CD4-positive, CD25-positive, alpha-beta regulatory T cell (primary cell): ENCODE data around the gene AGBL4. TPM values are rescaled to one million over a fixed set of nuclear protein-coding genes. Genes with fewer than 3 reads are reported as not detected.
A peak's percentile ranks its signal among the peaks of the same experiment; 100 is the strongest.

Experiments used
- ATAC-seq, 2 donors: fragments of 150-1000 bp; cut with Tn5 transposase; one replicate each; pipeline ENCODE4 v1.10.0; 2021; ENCODE audit warnings: low read depth in 2 of 2, moderate number of reproducible peaks in 2 of 2, moderate library complexity in 1 of 2
- DNase-seq, 3 donors: peaks; one replicate each; pipeline versions ENCODE4 v3.0.0 to v3.0.0-alpha.2; 2012 to 2022; ENCODE audit warnings: mixed read lengths in 1 of 3
- H3K27ac ChIP-seq: one replicate; pipeline ENCODE4 v1.7.0; 2013; ENCODE audit warnings: mild to moderate bottlenecking, low read length; ENCODE audit not compliant: insufficient read depth, poor library complexity, severe bottlenecking
- H3K27me3 ChIP-seq: one replicate; pipeline ENCODE4 v1.7.0; 2013; ENCODE audit warnings: low read length; ENCODE audit not compliant: control insufficient read depth, insufficient read depth
- H3K36me3 ChIP-seq: one replicate; pipeline ENCODE4 v1.7.0; 2013; ENCODE audit warnings: mild to moderate bottlenecking, low read length, moderate library complexity; ENCODE audit not compliant: control insufficient read depth, insufficient read depth
- H3K4me1 ChIP-seq: 2 replicates; pipeline ENCODE4 v1.7.0; 2013; ENCODE audit warnings: mild to moderate bottlenecking, low read length; ENCODE audit not compliant: insufficient read depth, control insufficient read depth, poor library complexity, severe bottlenecking
- H3K4me3 ChIP-seq: one replicate; pipeline ENCODE4 v1.7.0; 2013; ENCODE audit warnings: low read depth, mild to moderate bottlenecking, low read length, moderate library complexity
- H3K9me3 ChIP-seq, 2 experiments: 1 replicate in 1 of 2; 2 replicates in 1 of 2; pipeline ENCODE4 v1.7.0; 2013; ENCODE audit warnings: low read length in 2 of 2, mild to moderate bottlenecking in 1 of 2, moderate library complexity in 1 of 2; ENCODE audit not compliant: control insufficient read depth in 2 of 2
- H3K27ac Mint-ChIP-seq, 3 donors: one replicate each; pipeline ENCODE4 v1.8.0; 2020 to 2022; ENCODE audit warnings: mild to moderate bottlenecking in 3 of 3, mixed read lengths in 3 of 3, moderate library complexity in 2 of 3
- H3K27me3 Mint-ChIP-seq: one replicate; pipeline ENCODE4 v1.8.0; 2022; ENCODE audit warnings: mild to moderate bottlenecking, mixed read lengths
- H3K36me3 Mint-ChIP-seq: one replicate; pipeline ENCODE4 v1.8.0; 2020; ENCODE audit warnings: mixed read lengths
- H3K4me1 Mint-ChIP-seq, 4 donors: one replicate each; pipeline ENCODE4 v1.8.0; 2020 to 2022; ENCODE audit warnings: mixed read lengths in 4 of 4, mild to moderate bottlenecking in 1 of 4
- H3K4me3 Mint-ChIP-seq, 4 donors: one replicate each; pipeline ENCODE4 v1.8.0; 2020 to 2022; ENCODE audit warnings: mild to moderate bottlenecking in 4 of 4, mixed read lengths in 4 of 4, moderate library complexity in 3 of 4
- H3K9me3 Mint-ChIP-seq, 7 donors: one replicate each; pipeline ENCODE4 v1.8.0; 2020 to 2022; ENCODE audit warnings: mixed read lengths in 7 of 7, mild to moderate bottlenecking in 3 of 7, moderate library complexity in 2 of 7
- polyA plus RNA-seq, 4 donors: library from polyadenylated mRNA; unstranded; fragments of 300-500 nt; fragmentation: Illumina TruSeq; gene quantifications; one replicate each; pipeline ENCODE4 v1.2.3, GENCODE V29; 2021
- total RNA-seq: library from RNA; stranded (reverse); gene quantifications from one replicate; pipeline ENCODE4 v1.2.3, GENCODE V29; 2022

AGBL4 gene
- total and polyA plus RNA-seq, 5 donors from 2014 or later, result 0.47 TPM; not detected in 4

- peaks cover 0 to 2% (median 0%) of the 10 kb centered on the region in 7 donors for H3K9me3 Mint-ChIP-seq
- no peaks in the 10 kb centered on the region for H3K9me3 ChIP-seq
- H3K36me3 Mint-ChIP-seq, result no peaks in the 10 kb centered on the region
- H3K27ac Mint-ChIP-seq, result peak overlapping the region in 1 of 3 donors; percentile 42
- peaks cover 0 to 7% (median under 1%) of the 10 kb centered on the region in 4 donors for H3K4me1 Mint-ChIP-seq
- no peaks in the 10 kb centered on the region for H3K27me3 Mint-ChIP-seq
- H3K27ac ChIP-seq, result no peak overlapping the region
- no peak overlapping the region for H3K4me3 ChIP-seq
- DNase-seq, result peak in 1 of 3 donors; percentile 18
- no peaks in the 10 kb centered on the region for H3K4me1 ChIP-seq
- no peaks in the 10 kb centered on the region for H3K27me3 ChIP-seq
- no peaks in the 10 kb centered on the region for H3K36me3 ChIP-seq
- H3K4me3 Mint-ChIP-seq, result no peak overlapping the region
- ATAC-seq, result no peak
Measured at GRCh38 chr1:48726557-48727215, 1297.1 kb downstream of the AGBL4 start.

GRCh38 chr1:48726139-48726538 lies 1297.6 kb downstream of the AGBL4 start:
- H3K4me3 Mint-ChIP-seq, result no peak overlapping the region
- H3K4me3 ChIP-seq, result no peak overlapping the region
- peaks cover 0 to 2% (median 0%) of the 10 kb centered on the region in 7 donors for H3K9me3 Mint-ChIP-seq
- H3K27me3 ChIP-seq, result no peaks in the 10 kb centered on the region
- no peak for ATAC-seq
- H3K36me3 Mint-ChIP-seq, result no peaks in the 10 kb centered on the region
- no peaks in the 10 kb centered on the region for H3K9me3 ChIP-seq
- H3K27ac ChIP-seq, result no peak overlapping the region
- H3K4me1 Mint-ChIP-seq, result peaks cover 0 to 7% (median under 1%) of the 10 kb centered on the region in 4 donors
- H3K36me3 ChIP-seq, result no peaks in the 10 kb centered on the region
- no peaks in the 10 kb centered on the region for H3K27me3 Mint-ChIP-seq
- no peak for DNase-seq
- H3K4me1 ChIP-seq, result no peaks in the 10 kb centered on the region
- no peak overlapping the region for H3K27ac Mint-ChIP-seq

DNA sequence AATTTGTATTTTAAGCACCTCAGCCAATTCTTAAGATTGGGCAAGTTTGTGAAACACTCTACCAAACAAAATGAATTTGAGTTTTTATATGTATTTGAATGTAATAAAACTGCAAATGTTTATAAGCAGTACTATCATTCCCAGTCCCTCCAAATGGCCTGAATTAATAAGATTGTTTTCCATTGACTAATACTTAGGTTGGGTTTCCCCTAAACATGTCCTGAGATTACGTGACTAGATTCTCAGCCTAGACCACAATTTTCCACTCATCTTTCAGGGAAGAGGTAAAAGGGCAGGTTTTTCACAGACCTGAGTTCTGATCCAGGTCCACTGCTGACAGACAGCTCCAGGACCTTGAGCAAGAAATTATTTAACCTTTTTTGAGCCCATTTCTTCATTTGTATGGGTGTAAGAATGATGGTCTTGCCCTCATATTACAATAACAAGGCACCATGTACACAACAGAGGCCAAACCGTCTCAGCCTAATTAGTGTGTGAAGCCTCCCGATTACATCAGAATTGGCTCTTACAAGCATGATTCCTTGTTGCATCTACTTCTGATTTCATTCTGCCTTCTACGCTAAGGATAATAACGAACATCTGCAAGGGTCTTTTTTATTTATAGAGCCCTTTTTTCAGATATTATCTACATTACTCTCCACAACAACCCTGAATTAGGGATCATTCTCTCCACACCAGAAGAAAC lies 1298.3 kb downstream of the AGBL4 start:
- no peaks in the 10 kb centered on the region for H3K36me3 Mint-ChIP-seq
- H3K4me3 Mint-ChIP-seq, result no peak overlapping the region
- DNase-seq (no peak), ATAC-seq (no peak)
- H3K27ac Mint-ChIP-seq, result no peak overlapping the region
- H3K27ac ChIP-seq, result no peak overlapping the region
- H3K27me3 Mint-ChIP-seq, result no peaks in the 10 kb centered on the region
- H3K9me3 ChIP-seq, result no peaks in the 10 kb centered on the region
- no peak overlapping the region for H3K4me3 ChIP-seq
- H3K27me3 ChIP-seq, result no peaks in the 10 kb centered on the region
- no peaks in the 10 kb centered on the region for H3K36me3 ChIP-seq
- H3K4me1 Mint-ChIP-seq, result peaks cover 0 to 7% (median under 1%) of the 10 kb centered on the region in 4 donors
- H3K4me1 ChIP-seq, result no peaks in the 10 kb centered on the region
- H3K9me3 Mint-ChIP-seq, result peaks cover 0 to 2% (median 0%) of the 10 kb centered on the region in 7 donors

DNA sequence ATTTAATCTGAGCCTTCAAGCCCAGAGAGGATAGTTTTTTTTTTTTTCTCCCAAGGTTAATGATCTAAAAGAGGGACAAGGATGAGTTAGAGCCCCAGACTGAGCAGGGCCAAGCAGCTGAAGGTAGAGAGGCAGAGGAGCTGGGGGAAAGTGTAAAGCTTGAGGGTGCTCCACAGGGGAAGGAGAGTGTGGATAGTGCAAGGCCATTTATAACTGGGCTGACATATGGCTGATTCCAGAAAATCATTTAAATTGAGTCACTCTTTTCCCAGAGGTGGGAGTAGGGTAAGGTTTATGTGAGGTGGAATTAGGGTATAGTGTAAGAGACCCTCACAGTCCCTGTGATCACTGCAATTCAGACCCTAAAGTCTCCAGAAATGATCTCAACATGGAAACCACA lies 1302.8 kb downstream of the AGBL4 start:
- H3K9me3 Mint-ChIP-seq, result peaks cover 0 to 2% (median 0%) of the 10 kb centered on the region in 7 donors
- peak overlapping the region in 1 of 3 donors; percentile 1 for H3K27ac Mint-ChIP-seq
- H3K36me3 ChIP-seq, result no peaks in the 10 kb centered on the region
- H3K4me3 Mint-ChIP-seq, result no peak overlapping the region
- H3K4me3 ChIP-seq, result no peak overlapping the region
- no peaks in the 10 kb centered on the region for H3K27me3 ChIP-seq
- H3K4me1 ChIP-seq, result no peaks in the 10 kb centered on the region
- no peaks in the 10 kb centered on the region for H3K9me3 ChIP-seq
- DNase-seq, result no peak
- H3K27ac ChIP-seq, result no peak overlapping the region
- H3K36me3 Mint-ChIP-seq, result no peaks in the 10 kb centered on the region
- no peak for ATAC-seq
- no peaks in the 10 kb centered on the region for H3K4me1 Mint-ChIP-seq
- H3K27me3 Mint-ChIP-seq, result no peaks in the 10 kb centered on the region

DNA sequence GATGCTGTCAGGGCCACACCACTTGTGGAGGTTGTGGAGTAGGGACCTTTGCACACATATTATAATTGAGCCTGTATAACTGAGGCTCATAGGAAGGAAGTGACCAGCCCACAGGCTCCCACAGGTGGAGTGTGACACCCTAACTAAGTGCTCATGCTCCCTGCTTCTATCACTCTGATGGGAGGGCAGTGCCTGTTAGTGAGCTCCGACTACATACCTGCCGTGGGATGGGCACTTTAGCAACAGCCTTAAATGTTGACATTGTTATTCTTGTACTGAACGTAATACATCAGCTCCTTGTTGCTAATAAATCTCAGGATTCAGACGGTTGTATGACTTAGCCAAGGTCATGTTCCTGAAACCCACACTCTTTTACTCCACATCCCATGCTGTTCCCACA lies 1305.0 kb downstream of the AGBL4 start:
- Mint-ChIP-seq H3K36me3 (no peaks in the 10 kb centered on the region), H3K9me3 (peaks cover 0 to under 1% (median 0%) of the 10 kb centered on the region in 7 donors), H3K4me3 (no peak overlapping the region), H3K4me1 (no peaks in the 10 kb centered on the region), H3K27ac (no peak overlapping the region), H3K27me3 (no peaks in the 10 kb centered on the region)
- no peaks in the 10 kb centered on the region for H3K9me3 ChIP-seq
- H3K4me1 ChIP-seq, result no peaks in the 10 kb centered on the region
- H3K27ac ChIP-seq, result no peak overlapping the region
- H3K36me3 ChIP-seq, result no peaks in the 10 kb centered on the region
- no peak for ATAC-seq
- no peaks in the 10 kb centered on the region for H3K27me3 ChIP-seq
- no peak overlapping the region for H3K4me3 ChIP-seq
- DNase-seq, result no peak

DNA sequence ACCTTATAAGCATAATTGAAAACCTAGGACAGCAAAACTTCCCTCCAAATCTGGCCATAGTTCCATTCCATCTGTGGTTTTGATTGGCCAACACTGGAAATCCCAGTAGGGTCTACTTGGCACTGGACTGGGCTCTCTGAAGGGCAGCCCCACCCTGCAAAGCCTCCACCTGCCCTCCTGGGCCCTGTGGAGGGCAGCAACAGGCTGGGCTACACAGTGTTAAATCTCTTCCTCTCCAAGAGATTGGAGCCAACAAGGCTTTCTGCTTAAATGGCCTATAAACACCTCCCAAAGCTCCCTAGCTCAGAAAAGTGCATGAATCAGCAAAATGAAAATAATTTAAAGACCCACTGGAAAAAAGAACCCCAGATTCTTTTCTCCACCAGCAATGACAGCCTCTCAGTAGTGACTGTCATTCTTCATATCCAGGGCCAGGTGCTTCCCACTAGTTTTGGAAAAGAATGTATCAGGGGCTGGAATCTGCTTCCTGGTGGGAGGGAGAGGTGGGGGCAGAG lies 1305.6 kb downstream of the AGBL4 start:
- Mint-ChIP-seq H3K9me3 (no peaks in the 10 kb centered on the region), H3K27me3 (no peaks in the 10 kb centered on the region), H3K4me1 (no peaks in the 10 kb centered on the region), H3K27ac (no peak overlapping the region), H3K36me3 (no peaks in the 10 kb centered on the region), H3K4me3 (no peak overlapping the region)
- H3K36me3 ChIP-seq, result no peaks in the 10 kb centered on the region
- DNase-seq (no peak), ATAC-seq (no peak)
- H3K4me1 ChIP-seq, result no peaks in the 10 kb centered on the region
- no peak overlapping the region for H3K4me3 ChIP-seq
- H3K9me3 ChIP-seq, result no peaks in the 10 kb centered on the region
- no peak overlapping the region for H3K27ac ChIP-seq
- no peaks in the 10 kb centered on the region for H3K27me3 ChIP-seq

GRCh38 chr1:48717082-48717481 lies 1306.7 kb downstream of the AGBL4 start:
- Mint-ChIP-seq H3K4me1 (no peaks in the 10 kb centered on the region), H3K4me3 (no peak overlapping the region), H3K27me3 (peaks cover under 1% of the 10 kb centered on the region), H3K36me3 (no peaks in the 10 kb centered on the region), H3K9me3 (no peaks in the 10 kb centered on the region), H3K27ac (no peak overlapping the region)
- no peaks in the 10 kb centered on the region for H3K36me3 ChIP-seq
- H3K27me3 ChIP-seq, result no peaks in the 10 kb centered on the region
- no peak for ATAC-seq
- H3K4me1 ChIP-seq, result no peaks in the 10 kb centered on the region
- H3K27ac ChIP-seq, result no peak overlapping the region
- no peaks in the 10 kb centered on the region for H3K9me3 ChIP-seq
- no peak overlapping the region for H3K4me3 ChIP-seq
- no peak for DNase-seq
